ENCODE measurements around the gene PPP2R5D. TPM values are rescaled to one million over a fixed set of nuclear protein-coding genes. Genes with fewer than 3 reads are reported as not detected.
"Not testable (repeated sequence)": the region's sequence is repeated elsewhere in the genome, so short reads cannot be mapped to it uniquely, and the experiment has no call there.

Gene PPP2R5D
- total RNA-seq, 4 donors from 2014 or later: 28.7 to 43.8 (median 36.4) TPM

DNA sequence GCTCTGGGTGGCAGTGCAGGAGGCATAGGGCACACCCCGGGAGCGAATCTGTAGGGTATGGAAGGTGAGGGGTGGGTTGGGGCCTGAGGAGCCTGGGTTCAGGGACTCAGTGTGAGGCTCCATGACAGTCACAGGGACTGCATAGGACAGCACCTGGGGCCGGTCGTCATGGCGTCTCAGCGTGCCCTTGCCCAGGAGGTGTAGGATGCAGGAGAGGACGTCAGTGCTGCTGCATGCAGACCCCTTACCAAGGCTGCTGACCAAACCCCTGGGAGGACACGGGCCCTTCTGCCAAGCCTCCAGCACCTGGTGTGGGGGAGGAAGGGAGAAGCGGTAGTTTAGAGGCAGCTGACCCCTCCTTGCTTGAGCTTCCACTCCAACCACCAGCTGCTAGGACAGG, 53.3 kb downstream of the PPP2R5D start:
- Histone ChIP-seq H3K4me3 (no peak overlapping the region), H3K9me3 (no peaks in the 10 kb centered on the region), H3K27ac (no peak overlapping the region), H3K36me3 (no peaks in the 10 kb centered on the region), H3K4me1 (no peaks in the 10 kb centered on the region), H3K27me3 (no peaks in the 10 kb centered on the region)
- TF ChIP-seq, protein P1, sequence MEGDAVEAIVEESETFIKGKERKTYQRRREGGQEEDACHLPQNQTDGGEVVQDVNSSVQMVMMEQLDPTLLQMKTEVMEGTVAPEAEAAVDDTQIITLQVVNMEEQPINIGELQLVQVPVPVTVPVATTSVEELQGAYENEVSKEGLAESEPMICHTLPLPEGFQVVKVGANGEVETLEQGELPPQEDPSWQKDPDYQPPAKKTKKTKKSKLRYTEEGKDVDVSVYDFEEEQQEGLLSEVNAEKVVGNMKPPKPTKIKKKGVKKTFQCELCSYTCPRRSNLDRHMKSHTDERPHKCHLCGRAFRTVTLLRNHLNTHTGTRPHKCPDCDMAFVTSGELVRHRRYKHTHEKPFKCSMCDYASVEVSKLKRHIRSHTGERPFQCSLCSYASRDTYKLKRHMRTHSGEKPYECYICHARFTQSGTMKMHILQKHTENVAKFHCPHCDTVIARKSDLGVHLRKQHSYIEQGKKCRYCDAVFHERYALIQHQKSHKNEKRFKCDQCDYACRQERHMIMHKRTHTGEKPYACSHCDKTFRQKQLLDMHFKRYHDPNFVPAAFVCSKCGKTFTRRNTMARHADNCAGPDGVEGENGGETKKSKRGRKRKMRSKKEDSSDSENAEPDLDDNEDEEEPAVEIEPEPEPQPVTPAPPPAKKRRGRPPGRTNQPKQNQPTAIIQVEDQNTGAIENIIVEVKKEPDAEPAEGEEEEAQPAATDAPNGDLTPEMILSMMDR (IDR thresholded peaks at IDR 0.05): no peak
- TF ChIP-seq POLR2A (IDR thresholded peaks at IDR 0.05): no peak
- DNase-seq: no peak
- intact Hi-C loops (cut with DNase I; ENCODE audit: low total_unique reads): no loop called here

DNA sequence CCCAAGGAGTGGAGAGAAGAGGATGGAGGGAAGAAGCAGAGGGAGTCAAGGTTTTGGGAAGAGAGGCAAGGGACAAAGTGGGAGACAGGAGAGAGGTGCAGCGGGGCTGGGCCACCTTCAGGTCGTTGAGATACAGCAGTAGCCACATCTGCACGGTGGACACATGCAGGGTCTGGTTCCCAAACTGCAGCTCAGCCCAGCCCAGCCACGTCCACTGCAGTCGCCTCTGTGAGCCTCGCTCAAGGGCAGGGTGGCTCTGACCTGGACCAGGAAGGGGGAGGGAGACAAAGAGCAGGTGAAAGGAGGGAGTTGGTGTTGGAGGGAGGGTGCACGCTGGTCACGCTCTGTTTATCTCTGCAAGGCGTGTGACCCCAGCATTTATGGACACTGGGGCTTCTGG, 54.4 kb downstream of the PPP2R5D start:
- Histone ChIP-seq H3K4me1 (no peaks in the 10 kb centered on the region), H3K36me3 (no peaks in the 10 kb centered on the region), H3K4me3 (no peak overlapping the region), H3K27me3 (no peaks in the 10 kb centered on the region), H3K27ac (no peak overlapping the region), H3K9me3 (no peaks in the 10 kb centered on the region)
- TF ChIP-seq, protein P1 (IDR thresholded peaks at IDR 0.05): no peak
- intact Hi-C loops (cut with DNase I; ENCODE audit: low total_unique reads): no loop called here
- DNase-seq: no peak

DNA sequence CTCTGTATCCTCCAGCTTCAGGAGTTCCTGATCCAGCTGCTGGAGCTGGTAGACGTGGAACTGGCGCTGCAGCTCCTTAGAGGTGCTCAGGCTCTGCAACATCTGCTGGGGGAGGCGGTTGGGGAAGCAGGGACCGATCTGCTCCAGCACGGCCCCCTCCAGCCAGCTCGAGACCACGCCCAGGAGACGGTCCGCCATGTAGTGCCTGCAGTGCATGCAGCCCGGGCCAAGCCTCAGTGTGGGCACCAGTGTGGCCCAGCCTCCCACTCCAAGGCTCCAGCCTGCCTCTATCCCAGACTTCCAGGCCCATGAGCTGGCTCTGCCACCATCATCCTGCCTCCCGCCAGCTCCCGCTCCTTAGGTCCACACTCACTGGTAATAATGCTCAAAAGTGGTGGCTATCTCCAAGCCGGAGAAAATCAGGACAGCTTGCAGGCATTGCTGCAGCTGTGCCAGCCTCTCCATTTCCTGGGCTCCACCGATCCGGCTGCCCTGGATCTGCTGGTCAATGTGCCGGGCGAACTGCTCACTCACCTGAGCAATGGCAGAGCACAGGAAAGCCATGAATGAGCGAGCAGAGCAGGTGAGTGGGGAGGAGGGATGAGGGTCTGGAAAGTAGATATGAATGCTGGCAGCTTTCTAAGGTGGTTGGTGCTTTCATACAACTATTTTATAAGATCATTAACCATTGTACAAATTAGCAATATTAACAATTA, 56.3 kb downstream of the PPP2R5D start:
- Histone ChIP-seq H3K4me3 (no peak overlapping the region), H3K36me3 (no peaks in the 10 kb centered on the region), H3K4me1 (no peaks in the 10 kb centered on the region), H3K27me3 (no peaks in the 10 kb centered on the region), H3K27ac (no peak overlapping the region), H3K9me3 (no peaks in the 10 kb centered on the region)
- intact Hi-C loops (cut with DNase I; ENCODE audit: low total_unique reads): no loop called here
- DNase-seq: no peak
- TF ChIP-seq, protein P1 (IDR thresholded peaks at IDR 0.05): no peak
- TF ChIP-seq POLR2A (IDR thresholded peaks at IDR 0.05): no peak

DNA sequence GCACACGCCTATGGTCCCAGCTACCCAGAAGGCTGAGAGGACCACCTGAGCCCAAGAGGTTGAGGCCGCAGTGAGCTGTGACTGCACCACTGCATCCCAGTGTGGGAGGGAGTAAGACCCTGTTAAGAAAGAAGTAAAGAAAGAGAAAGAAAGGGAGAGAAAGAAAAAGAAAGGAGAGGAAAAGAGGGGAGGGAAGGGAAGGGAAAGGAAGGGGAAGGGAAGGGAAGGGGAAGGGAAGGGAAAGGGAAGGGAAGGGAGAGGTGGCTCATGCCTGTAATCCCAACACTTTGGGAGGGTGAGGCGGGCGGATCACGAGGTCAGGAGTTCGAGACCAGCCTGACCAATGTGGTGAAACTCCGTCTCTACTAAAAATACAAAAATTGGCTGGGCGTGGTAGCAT, 57.1 kb downstream of the PPP2R5D start:
- H3K4me3 ChIP-seq; intact Hi-C loops (cut with DNase I; ENCODE audit: low total_unique reads); H3K9me3 ChIP-seq; DNase-seq; H3K27me3 ChIP-seq; H3K27ac ChIP-seq; H3K36me3 ChIP-seq; H3K4me1 ChIP-seq: not testable (repeated sequence)

DNA sequence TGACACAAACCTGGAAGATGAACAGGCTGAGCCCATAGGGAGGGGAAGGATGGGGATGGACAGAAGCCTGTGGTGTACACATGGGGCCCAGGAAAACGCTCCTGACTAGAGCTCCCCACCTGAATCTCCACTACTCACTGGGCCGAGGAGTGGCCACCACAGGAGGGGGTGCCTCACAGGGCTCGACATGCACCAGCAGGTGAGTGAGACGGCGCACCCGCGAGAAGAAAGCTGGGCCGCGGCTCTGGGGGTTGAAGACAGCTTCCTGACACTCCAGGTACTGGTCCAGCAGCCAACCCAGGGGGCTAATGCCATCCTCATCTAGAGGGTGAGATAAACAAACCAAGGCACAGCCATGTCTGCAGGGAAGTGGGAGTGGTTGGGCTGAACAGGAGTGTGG, 58.9 kb downstream of the PPP2R5D start:
- Histone ChIP-seq H3K27ac (no peak overlapping the region), H3K27me3 (no peaks in the 10 kb centered on the region), H3K4me3 (no peak overlapping the region), H3K9me3 (no peaks in the 10 kb centered on the region), H3K36me3 (no peaks in the 10 kb centered on the region), H3K4me1 (no peaks in the 10 kb centered on the region)
- TF ChIP-seq, protein P1 (IDR thresholded peaks at IDR 0.05): no peak
- TF ChIP-seq POLR2A (IDR thresholded peaks at IDR 0.05): no peak
- no peak for DNase-seq
- intact Hi-C loops (cut with DNase I; ENCODE audit: low total_unique reads): no loop called here

Measured in uterus (tissue), 4 donors.